HG03342 (cell line): ENCODE measurements around the gene FRMD4A.
"Not testable (repeated sequence)": the region's sequence is repeated elsewhere in the genome, so short reads cannot be mapped to it uniquely, and the experiment has no call there.

Experiments
- ATAC-seq: cut with Tn5 transposase; IDR thresholded peaks from one replicate; pipeline ENCODE4 v1.9.1; 2021; ENCODE audit warnings: mild to moderate bottlenecking, moderate library complexity; ENCODE audit not compliant: unreplicated experiment

Gene FRMD4A

GRCh38 chr10:14066106-14066505 is 264.6 kb downstream of the FRMD4A start:
- no peak for ATAC-seq

GRCh38 chr10:14063531-14064285 is 267.0 kb downstream of the FRMD4A start:
- ATAC-seq, result no peak

GRCh38 chr10:14062528-14063260 is 268.0 kb downstream of the FRMD4A start:
- no peak for ATAC-seq

- no peak for ATAC-seq
Measured at GRCh38 chr10:14060320-14061070, 270.2 kb downstream of the FRMD4A start.

- no peak for ATAC-seq
Measured at GRCh38 chr10:14056610-14057332, 274.0 kb downstream of the FRMD4A start.

- no peak for ATAC-seq
Measured at GRCh38 chr10:14052931-14053330, 277.8 kb downstream of the FRMD4A start.

GRCh38 chr10:14050598-14050997 is 280.1 kb downstream of the FRMD4A start:
- ATAC-seq, result no peak

- no peak for ATAC-seq
Measured at GRCh38 chr10:14048930-14049613, 281.7 kb downstream of the FRMD4A start.

GRCh38 chr10:14047431-14047830 is 283.3 kb downstream of the FRMD4A start:
- ATAC-seq, result no peak

- ATAC-seq, result not testable (repeated sequence)
Measured at GRCh38 chr10:14042051-14042450, 288.7 kb downstream of the FRMD4A start.

GRCh38 chr10:14040787-14041631 is 289.7 kb downstream of the FRMD4A start:
- no peak for ATAC-seq

GRCh38 chr10:14039968-14040668 is 290.6 kb downstream of the FRMD4A start:
- ATAC-seq, result no peak

GRCh38 chr10:14036233-14036632 is 294.5 kb downstream of the FRMD4A start:
- no peak for ATAC-seq

GRCh38 chr10:14035506-14035905 is 295.2 kb downstream of the FRMD4A start:
- no peak for ATAC-seq

- ATAC-seq, result no peak
Measured at GRCh38 chr10:14032406-14032998, 298.2 kb downstream of the FRMD4A start.

- ATAC-seq, result no peak
Measured at GRCh38 chr10:14026325-14026724, 304.4 kb downstream of the FRMD4A start.

- ATAC-seq, result no peak
Measured at GRCh38 chr10:14025283-14026189, 305.2 kb downstream of the FRMD4A start.
